Stimulated activated naive CD8-positive, alpha-beta T cell treated with anti-CD3 and anti-CD28 coated beads, Interleukin-15, Interleukin-2, amounts not matched to agents 100 ng/mL and 50 ng/mL, for 24 hours (primary cell): ENCODE results near the gene TRIM69.
A peak's percentile ranks its signal among the peaks of the same experiment; 100 is the strongest.
"Not testable (repeated sequence)": the region's sequence is repeated elsewhere in the genome, so short reads cannot be mapped to it uniquely, and the experiment has no call there.

Experiments
- H3K27ac Mint-ChIP-seq: one replicate; pipeline ENCODE4 v1.8.0; 2021; ENCODE audit warnings: mild to moderate bottlenecking, mixed read lengths
- H3K27me3 Mint-ChIP-seq: one replicate; pipeline ENCODE4 v1.8.0; 2021; ENCODE audit warnings: mixed read lengths
- H3K36me3 Mint-ChIP-seq: one replicate; pipeline ENCODE4 v1.8.0; 2021; ENCODE audit warnings: low read depth, mixed read lengths
- H3K4me1 Mint-ChIP-seq: one replicate; pipeline ENCODE4 v1.8.0; 2021; ENCODE audit warnings: low read depth, mixed read lengths
- H3K4me3 Mint-ChIP-seq: one replicate; pipeline ENCODE4 v1.8.0; 2021; ENCODE audit warnings: mild to moderate bottlenecking, mixed read lengths
- H3K9me3 Mint-ChIP-seq: one replicate; pipeline ENCODE4 v1.8.0; 2021; ENCODE audit warnings: mixed read lengths

The TRIM69 gene

DNA sequence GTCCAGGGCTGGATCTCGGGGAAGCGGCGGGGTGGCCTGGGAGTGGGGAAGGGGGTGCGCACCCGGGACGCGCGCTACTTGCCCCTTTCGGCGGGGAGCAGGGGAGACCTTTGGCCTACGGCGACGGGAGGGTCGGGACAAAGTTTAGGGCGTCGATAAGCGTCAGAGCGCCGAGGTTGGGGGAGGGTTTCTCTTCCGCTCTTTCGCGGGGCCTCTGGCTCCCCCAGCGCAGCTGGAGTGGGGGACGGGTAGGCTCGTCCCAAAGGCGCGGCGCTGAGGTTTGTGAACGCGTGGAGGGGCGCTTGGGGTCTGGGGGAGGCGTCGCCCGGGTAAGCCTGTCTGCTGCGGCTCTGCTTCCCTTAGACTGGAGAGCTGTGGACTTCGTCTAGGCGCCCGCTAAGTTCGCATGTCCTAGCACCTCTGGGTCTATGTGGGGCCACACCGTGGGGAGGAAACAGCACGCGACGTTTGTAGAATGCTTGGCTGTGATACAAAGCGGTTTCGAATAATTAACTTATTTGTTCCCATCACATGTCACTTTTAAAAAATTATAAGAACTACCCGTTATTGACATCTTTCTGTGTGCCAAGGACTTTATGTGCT lies 24.5 kb upstream of the TRIM69 start:
- H3K4me1 Mint-ChIP-seq, result peaks cover 46% of the 10 kb centered on the region
- no peaks in the 10 kb centered on the region for H3K9me3 Mint-ChIP-seq
- peaks cover 70% of the 10 kb centered on the region for H3K36me3 Mint-ChIP-seq
- no peaks in the 10 kb centered on the region for H3K27me3 Mint-ChIP-seq
- H3K4me3 Mint-ChIP-seq, result peak overlapping the region; percentile 97
- H3K27ac Mint-ChIP-seq, result peak overlapping the region; percentile 100

DNA sequence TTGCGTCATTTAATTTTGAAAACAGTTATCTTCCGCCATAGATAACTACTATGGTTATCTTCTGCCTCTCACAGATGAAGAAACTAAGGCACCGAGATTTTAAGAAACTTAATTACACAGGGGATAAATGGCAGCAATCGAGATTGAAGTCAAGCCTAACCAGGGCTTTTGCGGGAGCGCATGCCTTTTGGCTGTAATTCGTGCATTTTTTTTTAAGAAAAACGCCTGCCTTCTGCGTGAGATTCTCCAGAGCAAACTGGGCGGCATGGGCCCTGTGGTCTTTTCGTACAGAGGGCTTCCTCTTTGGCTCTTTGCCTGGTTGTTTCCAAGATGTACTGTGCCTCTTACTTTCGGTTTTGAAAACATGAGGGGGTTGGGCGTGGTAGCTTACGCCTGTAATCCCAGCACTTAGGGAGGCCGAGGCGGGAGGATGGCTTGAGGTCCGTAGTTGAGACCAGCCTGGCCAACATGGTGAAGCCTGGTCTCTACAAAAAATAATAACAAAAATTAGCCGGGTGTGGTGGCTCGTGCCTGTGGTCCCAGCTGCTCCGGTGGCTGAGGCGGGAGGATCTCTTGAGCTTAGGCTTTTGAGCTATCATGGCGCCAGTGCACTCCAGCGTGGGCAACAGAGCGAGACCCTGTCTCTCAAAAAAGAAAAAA lies 23.9 kb upstream of the TRIM69 start:
- no peaks in the 10 kb centered on the region for H3K9me3 Mint-ChIP-seq
- peak overlapping the region; percentile 97 for H3K4me3 Mint-ChIP-seq
- peaks cover 53% of the 10 kb centered on the region for H3K4me1 Mint-ChIP-seq
- peaks cover 77% of the 10 kb centered on the region for H3K36me3 Mint-ChIP-seq
- H3K27ac Mint-ChIP-seq, result peak overlapping the region; percentile 100
- H3K27me3 Mint-ChIP-seq, result no peaks in the 10 kb centered on the region

DNA sequence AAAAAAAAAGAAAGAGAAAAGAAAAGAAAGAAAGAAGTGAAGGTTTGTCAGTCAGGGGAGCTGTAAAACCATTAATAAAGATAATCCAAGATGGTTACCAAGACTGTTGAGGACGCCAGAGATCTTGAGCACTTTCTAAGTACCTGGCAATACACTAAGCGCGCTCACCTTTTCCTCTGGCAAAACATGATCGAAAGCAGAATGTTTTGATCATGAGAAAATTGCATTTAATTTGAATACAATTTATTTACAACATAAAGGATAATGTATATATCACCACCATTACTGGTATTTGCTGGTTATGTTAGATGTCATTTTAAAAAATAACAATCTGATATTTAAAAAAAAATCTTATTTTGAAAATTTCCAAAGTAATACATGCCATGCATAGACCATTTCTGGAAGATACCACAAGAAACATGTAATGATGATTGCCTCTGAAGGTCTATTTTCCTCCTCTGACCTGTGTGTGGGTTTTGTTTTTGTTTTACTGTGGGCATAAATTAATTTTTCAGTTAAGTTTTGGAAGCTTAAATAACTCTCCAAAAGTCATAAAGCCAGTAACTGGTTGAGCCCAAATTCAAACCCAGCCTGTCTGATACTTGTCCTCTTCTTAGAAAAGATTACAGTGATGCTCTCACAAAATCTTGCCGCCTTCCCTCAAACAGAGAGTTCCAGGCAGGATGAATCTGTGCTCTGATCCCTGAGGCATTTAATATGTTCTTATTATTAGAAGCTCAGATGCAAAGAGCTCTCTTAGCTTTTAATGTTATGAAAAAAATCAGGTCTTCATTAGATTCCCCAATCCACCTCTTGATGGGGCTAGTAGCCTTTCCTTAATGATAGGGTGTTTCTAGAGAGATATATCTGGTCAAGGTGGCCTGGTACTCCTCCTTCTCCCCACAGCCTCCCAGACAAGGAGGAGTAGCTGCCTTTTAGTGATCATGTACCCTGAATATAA lies 23.0 kb upstream of the TRIM69 start:
- no peaks in the 10 kb centered on the region for H3K9me3 Mint-ChIP-seq
- peak overlapping the region; percentile 100 for H3K27ac Mint-ChIP-seq
- peaks cover 56% of the 10 kb centered on the region for H3K4me1 Mint-ChIP-seq
- no peaks in the 10 kb centered on the region for H3K27me3 Mint-ChIP-seq
- H3K36me3 Mint-ChIP-seq, result peaks cover 81% of the 10 kb centered on the region
- peak overlapping the region; percentile 97 for H3K4me3 Mint-ChIP-seq

DNA sequence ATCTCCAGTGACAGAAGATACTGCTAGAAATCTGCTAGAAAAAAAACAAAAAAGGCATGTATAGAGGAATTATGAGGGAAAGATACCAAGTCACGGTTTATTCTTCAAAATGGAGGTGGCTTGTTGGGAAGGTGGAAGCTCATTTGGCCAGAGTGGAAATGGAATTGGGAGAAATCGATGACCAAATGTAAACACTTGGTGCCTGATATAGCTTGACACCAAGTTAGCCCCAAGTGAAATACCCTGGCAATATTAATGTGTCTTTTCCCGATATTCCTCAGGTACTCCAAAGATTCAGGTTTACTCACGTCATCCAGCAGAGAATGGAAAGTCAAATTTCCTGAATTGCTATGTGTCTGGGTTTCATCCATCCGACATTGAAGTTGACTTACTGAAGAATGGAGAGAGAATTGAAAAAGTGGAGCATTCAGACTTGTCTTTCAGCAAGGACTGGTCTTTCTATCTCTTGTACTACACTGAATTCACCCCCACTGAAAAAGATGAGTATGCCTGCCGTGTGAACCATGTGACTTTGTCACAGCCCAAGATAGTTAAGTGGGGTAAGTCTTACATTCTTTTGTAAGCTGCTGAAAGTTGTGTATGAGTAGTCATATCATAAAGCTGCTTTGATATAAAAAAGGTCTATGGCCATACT lies 21.1 kb upstream of the TRIM69 start:
- Mint-ChIP-seq H3K4me1 (peaks cover 61% of the 10 kb centered on the region), H3K9me3 (no peaks in the 10 kb centered on the region), H3K4me3 (peak overlapping the region; percentile 97), H3K36me3 (peaks cover 88% of the 10 kb centered on the region), H3K27ac (peak overlapping the region; percentile 100), H3K27me3 (no peaks in the 10 kb centered on the region)

DNA sequence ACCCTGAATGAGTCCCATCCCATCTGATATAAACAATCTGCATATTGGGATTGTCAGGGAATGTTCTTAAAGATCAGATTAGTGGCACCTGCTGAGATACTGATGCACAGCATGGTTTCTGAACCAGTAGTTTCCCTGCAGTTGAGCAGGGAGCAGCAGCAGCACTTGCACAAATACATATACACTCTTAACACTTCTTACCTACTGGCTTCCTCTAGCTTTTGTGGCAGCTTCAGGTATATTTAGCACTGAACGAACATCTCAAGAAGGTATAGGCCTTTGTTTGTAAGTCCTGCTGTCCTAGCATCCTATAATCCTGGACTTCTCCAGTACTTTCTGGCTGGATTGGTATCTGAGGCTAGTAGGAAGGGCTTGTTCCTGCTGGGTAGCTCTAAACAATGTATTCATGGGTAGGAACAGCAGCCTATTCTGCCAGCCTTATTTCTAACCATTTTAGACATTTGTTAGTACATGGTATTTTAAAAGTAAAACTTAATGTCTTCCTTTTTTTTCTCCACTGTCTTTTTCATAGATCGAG lies 20.5 kb upstream of the TRIM69 start:
- Mint-ChIP-seq H3K9me3 (no peaks in the 10 kb centered on the region), H3K4me1 (peaks cover 67% of the 10 kb centered on the region), H3K27me3 (no peaks in the 10 kb centered on the region), H3K36me3 (peaks cover 88% of the 10 kb centered on the region), H3K4me3 (peak overlapping the region; percentile 97), H3K27ac (peak overlapping the region; percentile 100)

DNA sequence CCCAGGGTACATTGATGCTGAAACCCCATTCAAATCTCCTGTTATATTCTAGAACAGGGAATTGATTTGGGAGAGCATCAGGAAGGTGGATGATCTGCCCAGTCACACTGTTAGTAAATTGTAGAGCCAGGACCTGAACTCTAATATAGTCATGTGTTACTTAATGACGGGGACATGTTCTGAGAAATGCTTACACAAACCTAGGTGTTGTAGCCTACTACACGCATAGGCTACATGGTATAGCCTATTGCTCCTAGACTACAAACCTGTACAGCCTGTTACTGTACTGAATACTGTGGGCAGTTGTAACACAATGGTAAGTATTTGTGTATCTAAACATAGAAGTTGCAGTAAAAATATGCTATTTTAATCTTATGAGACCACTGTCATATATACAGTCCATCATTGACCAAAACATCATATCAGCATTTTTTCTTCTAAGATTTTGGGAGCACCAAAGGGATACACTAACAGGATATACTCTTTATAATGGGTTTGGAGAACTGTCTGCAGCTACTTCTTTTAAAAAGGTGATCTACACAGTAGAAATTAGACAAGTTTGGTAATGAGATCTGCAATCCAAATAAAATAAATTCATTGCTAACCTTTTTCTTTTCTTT lies 19.2 kb upstream of the TRIM69 start:
- H3K27ac Mint-ChIP-seq, result peak overlapping the region; percentile 100
- no peaks in the 10 kb centered on the region for H3K27me3 Mint-ChIP-seq
- no peaks in the 10 kb centered on the region for H3K9me3 Mint-ChIP-seq
- H3K36me3 Mint-ChIP-seq, result peaks cover 77% of the 10 kb centered on the region
- peaks cover 79% of the 10 kb centered on the region for H3K4me1 Mint-ChIP-seq
- peak overlapping the region; percentile 97 for H3K4me3 Mint-ChIP-seq

DNA sequence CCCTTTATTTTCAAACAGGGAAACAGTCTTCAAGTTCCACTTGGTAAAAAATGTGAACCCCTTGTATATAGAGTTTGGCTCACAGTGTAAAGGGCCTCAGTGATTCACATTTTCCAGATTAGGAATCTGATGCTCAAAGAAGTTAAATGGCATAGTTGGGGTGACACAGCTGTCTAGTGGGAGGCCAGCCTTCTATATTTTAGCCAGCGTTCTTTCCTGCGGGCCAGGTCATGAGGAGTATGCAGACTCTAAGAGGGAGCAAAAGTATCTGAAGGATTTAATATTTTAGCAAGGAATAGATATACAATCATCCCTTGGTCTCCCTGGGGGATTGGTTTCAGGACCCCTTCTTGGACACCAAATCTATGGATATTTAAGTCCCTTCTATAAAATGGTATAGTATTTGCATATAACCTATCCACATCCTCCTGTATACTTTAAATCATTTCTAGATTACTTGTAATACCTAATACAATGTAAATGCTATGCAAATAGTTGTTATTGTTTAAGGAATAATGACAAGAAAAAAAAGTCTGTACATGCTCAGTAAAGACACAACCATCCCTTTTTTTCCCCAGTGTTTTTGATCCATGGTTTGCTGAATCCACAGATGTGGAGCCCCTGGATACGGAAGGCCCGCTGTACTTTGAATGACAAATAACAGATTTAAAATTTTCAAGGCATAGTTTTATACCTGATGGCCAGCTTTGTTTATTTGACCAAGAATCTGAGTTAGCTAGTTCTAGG lies 18.0 kb upstream of the TRIM69 start:
- Mint-ChIP-seq H3K27me3 (no peaks in the 10 kb centered on the region), H3K36me3 (peaks cover 64% of the 10 kb centered on the region), H3K4me3 (peak overlapping the region; percentile 97), H3K4me1 (peaks cover 86% of the 10 kb centered on the region), H3K9me3 (no peaks in the 10 kb centered on the region), H3K27ac (peak overlapping the region; percentile 100)

DNA sequence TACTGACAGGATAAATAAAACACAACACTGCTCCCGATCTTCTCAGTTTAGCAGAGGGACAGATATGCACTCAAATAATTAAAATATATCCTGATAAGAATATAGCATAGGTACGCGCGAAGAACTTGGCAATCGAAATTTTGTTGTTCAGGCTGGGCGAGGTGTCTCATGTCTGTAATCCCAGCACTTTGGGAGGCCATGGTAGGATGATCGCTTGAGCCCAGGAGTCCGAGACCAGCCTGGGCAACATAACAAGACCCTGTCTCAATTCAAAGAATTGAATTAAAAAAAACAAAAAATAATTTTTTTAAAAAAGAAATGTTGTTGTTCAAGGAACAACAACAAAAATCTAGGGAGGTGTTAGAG lies 17.4 kb upstream of the TRIM69 start:
- Mint-ChIP-seq H3K9me3 (no peaks in the 10 kb centered on the region), H3K27me3 (no peaks in the 10 kb centered on the region), H3K36me3 (peaks cover 58% of the 10 kb centered on the region), H3K4me3 (peak overlapping the region; percentile 52), H3K4me1 (peaks cover 91% of the 10 kb centered on the region), H3K27ac (peak overlapping the region; percentile 100)

DNA sequence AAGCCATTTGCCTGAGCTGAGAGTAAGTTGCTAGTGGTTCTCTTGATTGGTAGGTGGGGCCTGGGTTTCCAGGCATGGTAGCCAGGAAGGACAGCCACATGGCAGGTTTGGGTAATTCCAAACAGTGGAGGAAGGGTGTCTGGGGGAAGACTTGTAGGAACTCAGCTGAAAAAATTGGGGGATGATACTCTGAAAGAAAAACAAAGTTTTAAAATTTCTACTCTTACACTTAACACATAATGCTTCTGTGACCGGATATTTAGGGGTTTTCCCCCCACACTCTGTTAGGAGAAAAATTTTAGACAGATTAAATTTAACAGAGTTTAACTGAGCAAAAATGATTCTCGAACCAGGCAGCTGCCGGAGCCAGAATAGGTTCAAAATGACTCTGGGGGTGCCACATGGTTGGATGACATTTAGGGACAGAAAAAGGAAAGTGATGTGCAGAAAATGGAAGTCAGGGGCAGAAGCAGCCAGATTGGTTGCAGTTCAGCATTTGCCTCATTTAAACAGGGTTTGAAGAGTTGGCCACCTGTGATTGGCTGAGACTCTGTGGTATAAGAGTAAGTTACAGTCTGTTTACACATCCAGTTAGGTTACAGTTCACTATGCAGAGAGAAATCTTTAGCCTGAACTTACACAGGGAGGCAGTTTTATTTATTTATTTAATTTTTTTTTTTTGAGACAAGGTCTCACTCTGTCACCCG lies 16.9 kb upstream of the TRIM69 start:
- H3K27ac Mint-ChIP-seq, result peak overlapping the region; percentile 100
- peak overlapping the region; percentile 52 for H3K4me3 Mint-ChIP-seq
- no peaks in the 10 kb centered on the region for H3K27me3 Mint-ChIP-seq
- H3K9me3 Mint-ChIP-seq, result no peaks in the 10 kb centered on the region
- peaks cover 53% of the 10 kb centered on the region for H3K36me3 Mint-ChIP-seq
- H3K4me1 Mint-ChIP-seq, result peaks cover 93% of the 10 kb centered on the region

DNA sequence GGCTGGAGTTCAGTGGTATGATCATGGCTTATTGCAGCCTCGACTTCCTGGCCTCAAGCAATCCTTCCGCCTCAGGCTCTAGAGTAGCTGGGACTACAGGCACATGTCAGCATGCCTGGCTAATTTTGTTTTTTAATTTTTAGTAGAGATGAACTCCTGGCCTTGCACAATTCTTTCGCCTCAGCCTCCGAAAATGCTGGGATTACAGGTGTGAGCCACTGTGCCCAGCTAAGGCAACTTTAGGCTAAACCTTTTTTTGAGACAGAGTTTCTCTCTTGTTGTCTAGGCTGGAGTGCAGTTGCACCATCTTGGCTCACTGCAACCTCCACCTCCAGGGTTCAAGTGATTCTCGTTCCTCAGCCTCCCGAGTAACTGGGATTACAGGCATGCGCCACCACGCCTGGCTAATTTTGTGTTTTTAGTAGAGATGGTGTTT lies 16.3 kb upstream of the TRIM69 start:
- Mint-ChIP-seq H3K27ac (peak overlapping the region; percentile 100), H3K36me3 (peaks cover 47% of the 10 kb centered on the region)

DNA sequence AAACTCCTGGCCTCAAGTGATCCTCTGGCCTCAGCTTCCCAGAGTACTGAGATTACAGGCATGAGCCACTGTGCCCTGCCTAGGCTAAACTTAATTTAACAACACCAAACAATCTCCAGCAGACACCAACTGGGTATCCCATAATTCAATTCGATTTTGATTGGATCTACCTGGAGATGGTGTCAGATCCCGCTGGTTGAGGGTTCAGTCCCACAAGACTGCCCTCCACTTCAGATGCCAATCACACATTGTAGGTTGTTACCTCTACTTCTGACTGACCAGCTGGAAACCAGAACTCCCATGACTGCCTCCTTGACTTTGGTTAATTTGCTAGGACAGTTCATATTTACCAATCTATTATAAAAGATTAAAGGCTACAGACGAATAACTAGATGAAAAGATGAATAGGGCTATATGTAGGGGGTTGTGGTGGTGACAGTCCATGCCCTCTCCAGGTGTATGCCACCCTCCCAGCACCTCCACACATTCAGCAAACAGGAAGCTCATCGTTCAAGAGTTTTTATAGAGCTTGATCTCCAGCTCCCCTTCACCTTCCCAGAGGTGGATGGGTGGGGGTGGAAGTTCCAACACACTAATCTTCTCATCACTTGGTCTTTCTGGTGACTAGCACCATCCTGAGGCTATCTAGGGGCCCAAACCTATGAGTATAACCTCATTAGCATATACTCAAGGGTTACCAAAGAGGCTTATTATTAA lies 15.7 kb upstream of the TRIM69 start:
- H3K27me3 Mint-ChIP-seq, result no peaks in the 10 kb centered on the region
- H3K9me3 Mint-ChIP-seq, result no peaks in the 10 kb centered on the region
- H3K4me3 Mint-ChIP-seq, result no peak overlapping the region
- peaks cover 92% of the 10 kb centered on the region for H3K4me1 Mint-ChIP-seq
- peak overlapping the region; percentile 100 for H3K27ac Mint-ChIP-seq
- peaks cover 41% of the 10 kb centered on the region for H3K36me3 Mint-ChIP-seq

More for the DNA sequence above, 16.3 kb upstream of the TRIM69 start:
- not testable (repeated sequence) for H3K27me3 Mint-ChIP-seq, H3K4me3 Mint-ChIP-seq, H3K9me3 Mint-ChIP-seq
- peaks cover 94% of the 10 kb centered on the region for H3K4me1 Mint-ChIP-seq

DNA sequence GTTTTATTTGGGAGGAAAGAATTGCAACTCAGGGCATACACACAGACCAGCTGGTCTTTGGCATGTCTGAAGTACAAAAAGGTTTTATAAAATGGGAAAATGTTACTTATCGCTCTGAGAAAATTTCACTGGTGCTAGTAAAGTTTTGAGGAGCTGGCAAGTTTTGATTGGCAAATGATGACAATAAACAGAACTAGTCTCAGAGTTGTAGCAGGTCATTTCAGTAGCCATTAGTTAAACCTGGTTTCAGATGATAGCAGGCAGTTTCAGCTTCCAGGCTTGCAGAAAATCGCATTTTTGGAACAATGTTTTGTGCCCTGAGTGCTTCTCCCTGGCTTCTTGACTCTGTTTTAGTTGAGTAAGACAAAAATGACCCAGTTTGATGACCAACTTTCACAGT lies 14.3 kb upstream of the TRIM69 start:
- H3K27ac Mint-ChIP-seq, result peak overlapping the region; percentile 100
- H3K27me3 Mint-ChIP-seq, result no peaks in the 10 kb centered on the region
- H3K4me3 Mint-ChIP-seq, result no peak overlapping the region
- H3K9me3 Mint-ChIP-seq, result no peaks in the 10 kb centered on the region
- peaks cover 92% of the 10 kb centered on the region for H3K4me1 Mint-ChIP-seq
- peaks cover 27% of the 10 kb centered on the region for H3K36me3 Mint-ChIP-seq

DNA sequence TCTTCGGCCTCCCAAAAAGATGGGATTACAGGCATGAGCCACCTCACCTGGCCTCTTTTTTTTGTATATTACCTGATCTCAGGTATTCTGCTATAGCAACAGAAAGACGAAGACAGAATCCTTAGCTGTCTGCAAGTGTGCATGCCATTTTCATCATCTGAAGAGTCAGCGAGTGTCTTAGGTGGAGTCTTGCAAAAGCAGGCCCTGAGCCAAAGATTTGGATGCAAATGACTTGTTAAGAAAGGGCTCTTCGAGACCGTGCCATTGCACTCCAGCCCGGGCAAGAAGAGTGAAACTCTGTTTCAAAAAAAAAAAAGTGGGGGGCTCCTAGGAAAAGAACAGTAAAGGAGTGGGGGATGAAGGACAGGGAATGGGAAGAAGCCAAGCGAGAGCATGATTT lies 10.2 kb upstream of the TRIM69 start:
- Mint-ChIP-seq H3K4me1 (peaks cover 73% of the 10 kb centered on the region), H3K9me3 (no peaks in the 10 kb centered on the region), H3K4me3 (peak overlapping the region; percentile 100), H3K27me3 (no peaks in the 10 kb centered on the region), H3K27ac (peak overlapping the region; percentile 99), H3K36me3 (peaks cover 13% of the 10 kb centered on the region)
